Activated effector memory CD4-positive, alpha-beta T cell treated with anti-CD3 and anti-CD28 coated beads, Interleukin-2, amount 50 U/mL, for 16 hours (primary cell): Measurements from ENCODE around the gene TRIM10.
A peak's percentile ranks its signal among the peaks of the same experiment; 100 is the strongest.
"Not testable (repeated sequence)": the region's sequence is repeated elsewhere in the genome, so short reads cannot be mapped to it uniquely, and the experiment has no call there.

ENCODE experiments used
- DNase-seq: peaks from one replicate; pipeline ENCODE4 v3.0.0-alpha.2; 2020

Gene TRIM10

DNA sequence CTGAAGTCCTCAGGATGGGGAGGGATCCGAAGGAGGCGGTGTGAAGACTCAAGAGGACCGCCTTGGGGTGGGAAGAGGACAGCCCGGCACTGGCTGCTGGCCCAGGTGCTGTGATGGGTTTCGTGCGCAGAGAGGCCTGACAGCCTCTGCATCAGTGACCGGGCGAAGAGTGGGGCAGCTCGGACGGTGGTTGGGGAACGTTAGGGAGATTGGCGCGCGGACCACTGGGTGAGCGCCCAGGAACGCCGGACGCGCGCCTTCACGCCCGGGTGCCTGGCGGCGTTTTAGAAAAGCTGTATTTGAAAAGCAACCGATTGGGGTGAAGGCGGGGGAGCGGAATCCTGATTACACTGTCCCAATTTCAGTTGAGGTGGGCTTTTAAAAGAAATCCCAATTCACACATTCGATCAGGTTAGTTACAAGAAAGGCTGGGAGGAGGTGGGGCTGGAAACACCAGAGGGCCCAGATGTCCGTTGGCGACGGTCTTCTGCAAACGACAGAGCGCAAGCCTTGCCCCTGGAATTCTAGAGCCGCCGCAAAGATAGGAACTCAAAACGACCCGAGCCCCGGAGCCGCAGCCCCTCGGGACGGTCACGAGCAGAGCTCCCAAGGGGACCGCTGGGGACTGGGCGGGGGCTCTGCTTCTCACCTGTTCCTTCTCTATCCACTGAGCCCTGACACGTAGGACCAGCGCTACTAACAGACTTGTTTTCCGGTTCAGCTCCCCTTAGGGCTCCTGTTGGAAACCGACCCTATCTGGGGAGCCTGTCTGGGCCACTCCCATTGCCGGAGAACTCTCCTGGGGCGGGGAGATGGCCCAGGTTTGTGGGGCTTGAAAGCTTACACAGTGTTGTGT, 33.5 kb downstream of the TRIM10 start:
- no peak for DNase-seq

- DNase-seq: no peak
Measured at GRCh38 chr6:30122515-30122914, 38.5 kb downstream of the TRIM10 start.

DNA sequence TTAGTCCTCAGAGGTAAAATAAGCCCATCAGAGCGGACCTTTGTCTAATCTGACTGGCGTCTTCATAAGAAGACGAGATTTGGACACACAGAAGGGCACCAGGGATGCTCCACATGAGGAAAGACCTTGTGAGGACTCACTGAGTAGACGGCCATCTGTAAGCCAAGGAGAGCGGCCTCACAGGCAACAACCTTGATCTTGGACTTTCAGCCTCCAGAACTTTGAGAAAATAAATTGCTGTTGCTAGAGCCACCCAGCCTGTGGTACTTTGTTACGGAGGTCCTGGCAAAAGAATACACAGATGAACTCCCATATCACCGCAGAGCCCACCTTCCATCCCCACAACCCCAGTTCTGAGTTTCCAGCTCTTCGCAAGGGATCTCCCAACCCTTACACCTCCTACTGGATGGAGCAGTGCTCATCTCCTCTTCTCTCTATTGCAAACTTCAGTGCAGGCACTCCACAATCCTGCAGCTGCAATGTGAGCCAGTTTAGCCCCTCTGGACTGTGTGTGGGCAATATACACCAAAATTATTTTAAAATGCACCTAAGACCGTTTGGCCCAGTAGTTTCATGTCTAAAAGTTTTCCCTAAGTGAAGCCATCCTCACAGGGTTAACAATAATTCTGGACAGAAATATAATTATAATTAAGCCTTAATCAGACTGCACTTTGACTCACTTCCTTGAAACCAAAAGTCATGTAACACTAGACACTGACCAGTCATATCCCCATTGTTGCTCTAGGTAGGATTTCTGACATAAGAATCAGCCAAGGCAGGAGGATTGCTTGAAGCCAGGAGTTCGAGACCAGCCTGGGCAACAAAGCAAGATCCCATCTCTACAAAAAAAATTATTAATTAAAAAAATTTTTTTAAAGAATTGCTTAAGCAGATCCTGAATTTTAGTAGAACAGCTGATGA, 39.3 kb downstream of the TRIM10 start:
- no peak for DNase-seq

- DNase-seq: not testable (repeated sequence)
Measured at GRCh38 chr6:30118691-30119090, 42.3 kb downstream of the TRIM10 start.

DNA sequence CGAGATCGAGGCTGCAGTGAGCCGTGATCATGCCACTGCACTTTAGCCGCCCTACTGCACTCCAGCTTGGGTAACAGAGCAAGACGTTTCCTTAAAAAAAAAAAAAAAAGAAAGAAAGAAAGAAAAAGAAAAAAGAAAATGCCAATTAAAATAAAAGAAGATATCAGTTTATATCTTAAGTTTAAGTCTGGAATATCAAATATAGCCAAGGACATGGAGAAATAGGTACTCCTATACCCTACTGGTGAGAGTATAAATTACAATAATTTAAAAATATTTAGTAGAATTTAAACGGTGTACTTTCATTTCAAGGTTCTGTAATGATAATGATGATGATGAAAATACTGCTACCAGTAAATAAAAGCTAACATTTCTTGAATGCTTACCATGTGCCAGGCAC, 44.3 kb downstream of the TRIM10 start:
- no peak for DNase-seq

DNA sequence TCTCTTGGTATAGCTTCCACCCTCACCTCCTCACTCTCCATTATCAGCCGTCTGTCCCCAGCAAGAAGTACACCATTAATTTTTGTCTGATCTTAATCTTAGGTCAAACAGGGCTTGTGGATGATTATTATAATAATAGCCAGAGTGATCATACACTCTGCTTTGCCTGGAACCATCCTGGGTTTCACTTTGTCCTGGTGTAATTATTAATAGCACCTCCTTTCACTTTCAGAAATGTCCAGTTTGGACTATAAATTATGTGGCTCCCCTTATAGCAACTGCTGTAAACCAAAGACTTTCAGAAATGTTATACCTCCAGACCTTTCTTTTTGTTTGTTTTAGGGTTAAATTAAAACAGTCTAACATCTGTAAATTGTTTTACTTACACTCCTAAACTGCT, 47.2 kb downstream of the TRIM10 start:
- no peak for DNase-seq

GRCh38 chr6:30113003-30113759, 47.8 kb downstream of the TRIM10 start, which contains the start of gene TRIM31:
Gene TRIM31, minus strand, starts transcription at chr6:30113090. Its CDS starts 285 bp downstream, at chr6:30112805.
- DNase-seq: no peak

- no peak for DNase-seq
Measured at GRCh38 chr6:30112402-30112994, 48.5 kb downstream of the TRIM10 start.

DNA sequence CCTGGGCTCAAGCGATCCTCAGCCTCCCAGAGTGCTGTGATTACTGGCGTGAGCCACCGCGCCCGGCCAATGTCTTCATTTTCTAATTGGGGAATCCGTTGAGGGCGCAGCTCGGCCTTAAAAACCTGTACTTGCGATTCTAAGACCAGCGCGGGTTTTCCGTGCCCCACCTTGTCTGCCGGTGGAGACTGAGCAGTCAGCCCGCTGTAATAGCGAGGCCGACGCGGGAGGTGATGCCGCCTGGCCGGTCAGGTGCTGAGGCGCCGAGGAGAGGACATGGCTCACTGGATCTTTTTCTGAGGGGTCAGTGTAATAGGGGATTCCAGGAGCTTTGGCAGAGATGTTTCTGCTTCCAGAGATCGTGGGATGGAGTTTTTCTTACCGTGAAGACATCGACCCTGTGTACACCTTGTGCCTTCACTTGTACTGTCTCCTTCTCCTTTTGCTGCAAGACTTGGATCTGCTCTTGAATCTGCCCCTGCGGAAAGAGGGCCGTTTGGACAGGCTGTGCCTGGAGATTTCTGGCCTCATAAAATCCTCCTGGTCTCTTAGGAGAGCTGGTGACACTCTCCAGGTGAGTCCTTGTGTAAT, 49.6 kb downstream of the TRIM10 start:
- no peak for DNase-seq

GRCh38 chr6:30104661-30105060, 56.4 kb downstream of the TRIM10 start:
- DNase-seq: no peak

- no peak for DNase-seq
Measured at GRCh38 chr6:30103872-30104179, 57.2 kb downstream of the TRIM10 start.

GRCh38 chr6:30102970-30103871, 57.8 kb downstream of the TRIM10 start:
- DNase-seq: peak; percentile 92

DNA sequence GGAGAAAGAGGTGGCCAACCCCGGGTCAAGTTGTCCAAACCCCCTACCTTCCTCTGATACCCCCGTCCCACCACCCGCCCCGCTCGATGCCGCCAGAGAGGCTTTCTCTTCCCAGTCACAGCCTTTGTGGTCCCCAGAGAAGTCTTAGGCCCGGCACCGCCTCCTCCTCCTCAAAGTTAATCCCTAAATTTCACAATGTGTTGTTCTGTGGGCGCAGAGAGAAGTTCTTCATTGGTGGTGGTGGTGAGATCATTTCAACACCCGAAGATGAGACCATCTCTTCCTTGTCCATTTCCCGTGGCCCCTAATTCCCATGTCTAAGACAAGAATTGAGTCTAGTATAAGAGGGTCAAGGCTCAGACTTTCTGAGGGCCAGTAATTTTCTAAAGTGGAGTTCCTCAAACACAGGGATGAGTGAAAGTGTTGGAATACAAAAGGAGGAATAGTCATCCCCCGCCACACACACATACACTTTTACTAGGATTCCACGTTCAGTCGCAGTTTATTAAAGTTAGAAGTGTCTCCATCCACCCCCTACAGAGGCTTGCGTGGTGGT, 58.5 kb downstream of the TRIM10 start:
- DNase-seq: no peak
